Activated CD4-positive, alpha-beta T cell treated with anti-CD3 and anti-CD28 coated beads, Interleukin-2, amount 50 U/mL, for 48 hours (primary cell): ENCODE data around the gene PTPN13.

Source experiments
- DNase-seq, 2 experiments: peaks; one replicate each; pipeline ENCODE4 v3.0.0-alpha.2; 2020

The PTPN13 gene

GRCh38 chr4:86720508-86721068 lies 126.5 kb downstream of the PTPN13 start:
- DNase-seq: no peak

GRCh38 chr4:86721412-86721811 lies 127.3 kb downstream of the PTPN13 start:
- no peak for DNase-seq

- DNase-seq: peak in 1 of 2 experiments; percentile 3
These were observed 136.2 kb downstream of the PTPN13 start for GRCh38 chr4:86730310-86730709.

GRCh38 chr4:86737244-86737643 lies 143.1 kb downstream of the PTPN13 start:
- no peak for DNase-seq

- DNase-seq: no peak
These were observed 147.7 kb downstream of the PTPN13 start for GRCh38 chr4:86741846-86742245.

- no peak for DNase-seq
These were observed 150.5 kb downstream of the PTPN13 start for GRCh38 chr4:86744570-86744969.

GRCh38 chr4:86749121-86749520 lies 155.0 kb downstream of the PTPN13 start:
- DNase-seq: no peak

GRCh38 chr4:86755388-86755787 lies 161.3 kb downstream of the PTPN13 start:
- DNase-seq: no peak

GRCh38 chr4:86757468-86757867 lies 163.4 kb downstream of the PTPN13 start:
- no peak for DNase-seq

GRCh38 chr4:86759298-86759697 lies 165.2 kb downstream of the PTPN13 start:
- no peak for DNase-seq

GRCh38 chr4:86762649-86763048 lies 168.5 kb downstream of the PTPN13 start:
- no peak for DNase-seq

GRCh38 chr4:86769794-86770193 lies 175.7 kb downstream of the PTPN13 start:
- no peak for DNase-seq

- DNase-seq: no peak
These were observed 177.0 kb downstream of the PTPN13 start for GRCh38 chr4:86771141-86771540.

GRCh38 chr4:86775061-86775460 lies 180.9 kb downstream of the PTPN13 start:
- DNase-seq: no peak

GRCh38 chr4:86778175-86778574 lies 184.1 kb downstream of the PTPN13 start:
- no peak for DNase-seq

GRCh38 chr4:86788826-86789225 lies 194.7 kb downstream of the PTPN13 start:
- DNase-seq: no peak

GRCh38 chr4:86791126-86791525 lies 197.0 kb downstream of the PTPN13 start:
- DNase-seq: no peak

- no peak for DNase-seq
These were observed 215.7 kb downstream of the PTPN13 start for GRCh38 chr4:86809809-86810208.

GRCh38 chr4:86810847-86811246 lies 216.7 kb downstream of the PTPN13 start:
- no peak for DNase-seq

- no peak for DNase-seq
These were observed 221.5 kb downstream of the PTPN13 start for GRCh38 chr4:86815653-86816052.

- no peak for DNase-seq
These were observed 222.6 kb downstream of the PTPN13 start for GRCh38 chr4:86816501-86817273.

- no peak for DNase-seq
These were observed 224.1 kb downstream of the PTPN13 start for GRCh38 chr4:86818211-86818610.

- DNase-seq: no peak
These were observed 224.7 kb downstream of the PTPN13 start for GRCh38 chr4:86818841-86819240.

GRCh38 chr4:86819561-86819960 lies 225.4 kb downstream of the PTPN13 start:
- no peak for DNase-seq

GRCh38 chr4:86821151-86821550 lies 227.0 kb downstream of the PTPN13 start:
- no peak for DNase-seq
